ENCODE data around the gene BCAM.

Gene BCAM

DNA sequence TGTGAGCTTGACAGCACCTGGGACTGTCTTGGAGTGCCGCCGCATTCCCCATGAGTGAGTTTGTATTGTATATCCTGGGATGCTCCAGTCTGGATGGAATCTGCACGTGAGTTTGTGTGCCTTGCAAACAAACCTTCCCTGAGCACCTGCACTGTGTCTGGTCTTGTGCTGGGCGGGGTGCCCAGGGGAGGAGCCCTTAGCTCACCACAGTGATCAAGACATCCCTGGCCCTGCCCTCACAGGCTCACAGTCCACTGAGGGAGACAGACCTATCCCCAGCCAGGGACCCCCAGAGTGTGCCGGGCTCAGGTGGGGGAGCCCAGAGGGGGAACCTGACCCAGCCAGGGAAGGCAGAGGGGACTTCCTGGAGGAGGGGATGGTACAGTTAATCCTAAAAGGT is 1.7 kb upstream of the BCAM start:
- no peak for TF ChIP-seq POLR2AphosphoS5 (IDR thresholded peaks at IDR 0.05; ENCODE audit: low read depth, low read length)
- no peak for TF ChIP-seq POU2F2 (IDR thresholded peaks at IDR 0.05; ENCODE audit: low read depth, low read length)
- no peak for TF ChIP-seq PAX5 (IDR thresholded peaks at IDR 0.05; ENCODE audit: insufficient read depth, low read length, severe bottlenecking)
- TF ChIP-seq TAF1 (IDR thresholded peaks at IDR 0.05; ENCODE audit: low read depth, low read length), result no peak
- TF ChIP-seq SPI1 (IDR thresholded peaks at IDR 0.05; ENCODE audit: low read depth, low read length), result no peak
- no peak for TF ChIP-seq POLR2A (IDR thresholded peaks at IDR 0.05; ENCODE audit: low read depth, low read length)
- DNase-seq (ENCODE audit: insufficient read length, low spot score) (no peak), FAIRE-seq (no peak)

DNA sequence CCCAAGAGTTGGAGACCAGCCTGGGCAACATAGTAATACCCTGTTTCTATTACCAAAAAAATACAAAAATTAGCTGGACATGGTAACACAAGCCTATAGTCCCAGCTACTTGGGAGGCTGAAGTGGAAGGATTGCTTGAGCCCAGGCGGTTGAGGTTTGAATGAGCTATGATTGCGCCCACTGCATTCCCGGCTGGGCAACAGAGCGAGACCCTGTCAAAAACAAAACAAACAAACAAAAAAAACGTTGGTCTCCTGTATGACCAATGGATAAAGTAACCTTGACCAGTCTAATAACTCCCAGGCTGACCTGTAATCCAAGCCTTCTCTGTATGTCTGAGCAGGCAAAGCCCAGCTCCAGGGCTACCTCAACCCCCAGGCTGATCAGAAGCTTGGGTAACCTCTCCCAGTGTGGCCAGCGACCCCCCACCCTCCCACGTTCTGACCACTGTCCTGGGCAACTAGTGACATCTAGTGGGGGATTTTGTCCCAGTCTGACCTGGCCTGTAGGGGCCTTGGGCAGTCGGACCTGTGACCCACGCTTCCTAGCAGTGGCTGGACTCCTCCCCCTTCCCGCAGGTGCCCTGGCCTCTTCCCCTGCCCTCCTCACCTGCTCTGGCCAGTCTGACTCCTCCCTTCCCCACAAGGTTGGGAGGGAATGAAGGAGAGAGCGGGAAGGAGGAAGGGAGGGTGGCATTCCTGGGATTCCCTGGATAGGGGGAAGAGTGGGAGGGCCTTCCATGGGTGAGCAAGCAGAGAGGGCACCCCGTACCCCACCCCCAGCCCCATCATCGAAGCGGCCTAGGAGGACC is 1.0 kb upstream of the BCAM start:
- TF ChIP-seq PAX5 (IDR thresholded peaks at IDR 0.05; ENCODE audit: insufficient read depth, low read length, severe bottlenecking), result no peak
- no peak for TF ChIP-seq SPI1 (IDR thresholded peaks at IDR 0.05; ENCODE audit: low read depth, low read length)
- TF ChIP-seq POLR2A (IDR thresholded peaks at IDR 0.05; ENCODE audit: low read depth, low read length), result no peak
- no peak for TF ChIP-seq TAF1 (IDR thresholded peaks at IDR 0.05; ENCODE audit: low read depth, low read length)
- no peak for TF ChIP-seq POLR2AphosphoS5 (IDR thresholded peaks at IDR 0.05; ENCODE audit: low read depth, low read length)
- TF ChIP-seq POU2F2 (IDR thresholded peaks at IDR 0.05; ENCODE audit: low read depth, low read length), result no peak
- no peak for DNase-seq (ENCODE audit: insufficient read length, low spot score)
- FAIRE-seq, result no peak

DNA sequence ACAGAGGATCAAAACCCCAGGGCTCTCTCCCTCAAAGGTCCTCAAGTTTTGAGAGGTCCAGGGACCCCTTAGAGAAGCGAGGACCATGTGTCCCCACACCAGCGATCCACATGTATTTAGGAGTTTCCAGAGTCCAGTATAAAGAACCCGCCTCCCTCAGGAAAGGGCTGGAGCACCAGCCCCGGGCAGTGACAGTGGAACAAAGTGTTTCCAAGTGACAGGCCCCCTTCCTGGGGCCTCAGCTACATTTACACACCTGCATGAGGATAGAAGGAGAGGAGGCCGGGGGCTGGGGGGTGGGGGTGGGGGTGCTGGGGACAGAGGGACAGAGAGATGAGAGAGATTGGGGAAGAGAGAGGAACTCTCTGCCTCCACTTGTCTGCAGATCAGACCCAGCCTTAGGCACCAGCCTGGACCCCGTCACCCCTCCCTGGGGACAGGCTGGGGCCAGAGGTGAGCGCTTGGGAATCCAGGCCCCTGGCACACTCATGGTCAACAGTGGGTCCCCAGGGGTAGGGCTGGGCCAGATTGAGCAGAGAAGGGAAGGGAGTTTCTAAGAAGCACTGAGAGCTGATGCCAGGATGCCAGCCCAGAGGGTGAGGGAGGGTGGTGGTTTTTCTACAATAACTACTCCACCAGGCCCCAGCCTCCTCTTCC is 802 bp downstream of the BCAM start:
- TF ChIP-seq PAX5 (IDR thresholded peaks at IDR 0.05; ENCODE audit: insufficient read depth, low read length, severe bottlenecking) (no peak), POLR2A (IDR thresholded peaks at IDR 0.05; ENCODE audit: low read depth, low read length) (no peak), POLR2AphosphoS5 (IDR thresholded peaks at IDR 0.05; ENCODE audit: low read depth, low read length) (no peak), SPI1 (IDR thresholded peaks at IDR 0.05; ENCODE audit: low read depth, low read length) (no peak), TAF1 (IDR thresholded peaks at IDR 0.05; ENCODE audit: low read depth, low read length) (no peak)
- DNase-seq (ENCODE audit: insufficient read length, low spot score) (no peak), FAIRE-seq (no peak)

DNA sequence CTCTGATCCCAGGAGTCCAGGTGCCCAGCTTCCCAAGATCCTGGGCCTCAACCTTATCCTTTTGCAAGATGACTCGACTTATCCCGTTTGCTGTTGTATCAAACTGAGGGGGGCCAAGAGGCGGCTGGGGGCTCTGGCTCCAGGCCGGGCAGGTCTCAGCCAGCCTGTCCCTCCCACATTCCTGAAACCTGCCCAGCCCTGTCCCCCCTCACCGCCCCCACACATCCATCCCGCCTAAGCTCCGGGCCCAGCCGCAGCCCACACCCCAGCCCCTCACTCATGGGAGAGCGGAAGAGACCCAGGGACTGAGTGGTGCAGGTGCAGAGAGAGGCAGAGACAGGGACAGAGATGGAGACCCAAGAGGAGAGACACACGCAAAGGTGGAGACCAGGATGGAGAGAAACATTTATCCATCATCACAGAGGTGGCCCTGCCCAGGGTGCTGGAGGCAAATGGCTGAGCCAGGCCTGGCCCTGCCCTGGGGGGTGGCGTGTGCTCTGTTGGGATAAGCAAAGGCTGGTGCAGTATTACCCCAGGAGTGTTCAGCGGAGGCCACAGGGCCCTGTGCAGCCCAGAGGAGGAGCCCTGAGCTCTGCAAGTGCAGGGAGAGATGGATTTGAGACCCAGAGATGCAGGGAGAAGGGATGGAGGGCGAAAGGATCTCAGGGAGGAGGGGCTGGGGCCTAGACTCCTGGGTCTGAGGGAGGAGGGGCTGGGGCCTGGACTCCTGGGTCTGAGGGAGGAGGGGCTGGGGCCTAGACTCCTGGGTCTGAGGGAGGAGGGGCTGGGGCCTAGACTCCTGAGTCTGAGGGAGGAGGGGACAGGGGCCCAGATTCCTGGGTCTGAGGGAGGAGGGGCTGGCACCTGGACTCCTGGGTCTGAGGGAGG is 1.6 kb downstream of the BCAM start:
- DNase-seq (ENCODE audit: insufficient read length, low spot score), result no peak
- TF ChIP-seq PAX5 (IDR thresholded peaks at IDR 0.05; ENCODE audit: insufficient read depth, low read length, severe bottlenecking) (no peak), SPI1 (IDR thresholded peaks at IDR 0.05; ENCODE audit: low read depth, low read length) (no peak), TAF1 (IDR thresholded peaks at IDR 0.05; ENCODE audit: low read depth, low read length) (no peak), POLR2AphosphoS5 (IDR thresholded peaks at IDR 0.05; ENCODE audit: low read depth, low read length) (no peak), POLR2A (IDR thresholded peaks at IDR 0.05; ENCODE audit: low read depth, low read length) (no peak), POU2F2 (IDR thresholded peaks at IDR 0.05; ENCODE audit: low read depth, low read length) (no peak)
- FAIRE-seq, result no peak

DNA sequence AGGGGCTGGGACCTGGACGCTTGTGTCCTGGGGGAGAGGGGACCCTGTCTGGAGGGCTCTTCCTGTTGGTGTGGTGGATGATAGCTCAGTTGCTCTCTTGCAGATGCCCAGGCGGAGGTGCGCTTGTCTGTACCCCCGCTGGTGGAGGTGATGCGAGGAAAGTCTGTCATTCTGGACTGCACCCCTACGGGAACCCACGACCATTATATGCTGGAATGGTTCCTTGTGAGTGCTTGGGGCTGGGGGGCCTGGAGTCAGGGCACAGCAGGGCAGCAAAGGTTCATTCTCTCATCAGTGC is 2.2 kb downstream of the BCAM start:
- FAIRE-seq (no peak), DNase-seq (ENCODE audit: insufficient read length, low spot score) (no peak)
- TF ChIP-seq PAX5 (IDR thresholded peaks at IDR 0.05; ENCODE audit: insufficient read depth, low read length, severe bottlenecking) (no peak), SPI1 (IDR thresholded peaks at IDR 0.05; ENCODE audit: low read depth, low read length) (no peak), POLR2A (IDR thresholded peaks at IDR 0.05; ENCODE audit: low read depth, low read length) (no peak), POU2F2 (IDR thresholded peaks at IDR 0.05; ENCODE audit: low read depth, low read length) (no peak), POLR2AphosphoS5 (IDR thresholded peaks at IDR 0.05; ENCODE audit: low read depth, low read length) (no peak), TAF1 (IDR thresholded peaks at IDR 0.05; ENCODE audit: low read depth, low read length) (no peak)

DNA sequence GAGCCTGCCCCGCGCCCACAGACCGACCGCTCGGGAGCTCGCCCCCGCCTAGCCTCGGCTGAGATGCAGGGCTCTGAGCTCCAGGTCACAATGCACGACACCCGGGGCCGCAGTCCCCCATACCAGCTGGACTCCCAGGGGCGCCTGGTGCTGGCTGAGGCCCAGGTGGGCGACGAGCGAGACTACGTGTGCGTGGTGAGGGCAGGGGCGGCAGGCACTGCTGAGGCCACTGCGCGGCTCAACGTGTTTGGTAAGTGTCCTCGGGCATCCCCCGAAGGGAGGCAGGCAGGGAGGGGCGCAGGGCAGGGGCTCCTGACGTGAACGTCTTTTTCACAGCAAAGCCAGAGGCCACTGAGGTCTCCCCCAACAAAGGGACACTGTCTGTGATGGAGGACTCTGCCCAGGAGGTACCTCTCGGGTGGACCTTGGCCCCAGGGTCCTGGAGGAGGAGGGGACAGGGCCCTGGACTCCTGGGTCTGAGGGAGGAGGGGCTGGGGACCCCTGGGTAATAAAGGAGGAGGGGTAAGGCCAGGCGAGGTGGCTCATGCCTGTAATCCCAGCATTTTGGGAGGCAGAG is 3.3 kb downstream of the BCAM start:
- no peak for TF ChIP-seq POLR2AphosphoS5 (IDR thresholded peaks at IDR 0.05; ENCODE audit: low read depth, low read length)
- no peak for DNase-seq (ENCODE audit: insufficient read length, low spot score)
- FAIRE-seq, result no peak

DNA sequence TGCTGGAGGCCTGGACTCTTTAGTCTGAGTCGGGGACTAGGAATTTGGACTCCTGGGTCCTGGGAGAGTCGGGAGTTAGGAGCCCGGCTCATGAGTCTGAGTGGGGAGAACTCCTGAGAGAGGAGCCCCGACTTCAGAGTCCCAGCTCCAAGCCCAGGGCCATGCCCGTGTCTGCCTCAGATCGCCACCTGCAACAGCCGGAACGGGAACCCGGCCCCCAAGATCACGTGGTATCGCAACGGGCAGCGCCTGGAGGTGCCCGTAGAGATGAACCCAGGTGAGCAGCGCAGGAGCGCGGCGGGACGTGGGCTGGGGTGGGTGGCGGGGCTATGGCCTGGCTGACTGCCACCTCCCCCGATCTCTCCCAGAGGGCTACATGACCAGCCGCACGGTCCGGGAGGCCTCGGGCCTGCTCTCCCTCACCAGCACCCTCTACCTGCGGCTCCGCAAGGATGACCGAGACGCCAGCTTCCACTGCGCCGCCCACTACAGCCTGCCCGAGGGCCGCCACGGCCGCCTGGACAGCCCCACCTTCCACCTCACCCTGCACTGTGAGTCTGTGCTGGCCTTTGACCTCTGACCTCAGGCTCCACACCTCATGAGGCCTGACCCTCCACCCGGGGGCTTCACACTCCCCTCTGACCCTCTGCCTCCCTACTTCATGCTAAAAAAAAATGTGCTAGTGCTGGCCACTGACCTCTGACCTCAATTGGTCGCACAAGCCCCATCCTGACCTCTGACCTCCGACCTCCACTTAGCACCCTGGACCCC is 4.4 kb downstream of the BCAM start:
- TF ChIP-seq POLR2A (IDR thresholded peaks at IDR 0.05; ENCODE audit: low read depth, low read length), result no peak
- TF ChIP-seq TAF1 (IDR thresholded peaks at IDR 0.05; ENCODE audit: low read depth, low read length), result no peak
- no peak for TF ChIP-seq PAX5 (IDR thresholded peaks at IDR 0.05; ENCODE audit: insufficient read depth, low read length, severe bottlenecking)
- no peak for TF ChIP-seq SPI1 (IDR thresholded peaks at IDR 0.05; ENCODE audit: low read depth, low read length)
- TF ChIP-seq POLR2AphosphoS5 (IDR thresholded peaks at IDR 0.05; ENCODE audit: low read depth, low read length), result no peak
- TF ChIP-seq POU2F2 (IDR thresholded peaks at IDR 0.05; ENCODE audit: low read depth, low read length), result no peak
- no peak for DNase-seq (ENCODE audit: insufficient read length, low spot score)
- no peak for FAIRE-seq

DNA sequence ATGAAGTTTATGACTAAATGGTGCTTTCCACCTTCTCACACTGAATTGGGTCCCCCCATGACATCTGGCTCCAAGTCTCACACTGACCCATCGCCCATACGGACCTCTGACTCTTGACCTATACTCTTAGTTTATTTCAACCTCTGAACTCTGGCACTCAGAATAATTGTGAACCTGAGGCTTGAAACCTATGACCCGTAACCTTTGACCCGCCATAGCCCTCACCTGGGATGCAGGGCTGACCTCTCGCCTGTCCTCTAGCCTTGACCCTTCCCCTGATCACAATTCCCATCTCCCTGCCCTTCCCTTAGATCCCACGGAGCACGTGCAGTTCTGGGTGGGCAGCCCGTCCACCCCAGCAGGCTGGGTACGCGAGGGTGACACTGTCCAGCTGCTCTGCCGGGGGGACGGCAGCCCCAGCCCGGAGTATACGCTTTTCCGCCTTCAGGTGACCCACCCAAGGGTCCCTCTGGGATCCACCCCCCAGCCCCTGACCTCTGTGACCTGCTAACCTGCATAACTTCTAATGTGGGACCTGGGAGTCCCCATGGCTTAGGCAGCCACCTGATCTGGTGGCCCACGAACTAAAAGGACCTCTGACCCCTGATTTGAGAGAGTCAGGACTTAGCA is 5.1 kb downstream of the BCAM start:
- no peak for FAIRE-seq
- TF ChIP-seq SPI1 (IDR thresholded peaks at IDR 0.05; ENCODE audit: low read depth, low read length) (no peak), PAX5 (IDR thresholded peaks at IDR 0.05; ENCODE audit: insufficient read depth, low read length, severe bottlenecking) (no peak), TAF1 (IDR thresholded peaks at IDR 0.05; ENCODE audit: low read depth, low read length) (no peak), POU2F2 (IDR thresholded peaks at IDR 0.05; ENCODE audit: low read depth, low read length) (no peak), POLR2A (IDR thresholded peaks at IDR 0.05; ENCODE audit: low read depth, low read length) (no peak), POLR2AphosphoS5 (IDR thresholded peaks at IDR 0.05; ENCODE audit: low read depth, low read length) (no peak)
- DNase-seq (ENCODE audit: insufficient read length, low spot score), result no peak

Measured in GM12891 (cell line).